NCI-H146 treated with DMSO at 0.1 percent for 48 hours (cell line): ENCODE data around the gene PPM1H.

Experiments
- DNase-seq: peaks from one replicate; lab custom pipeline; 2025; ENCODE audit not compliant: unreplicated experiment; lab: John Stamatoyannopoulos, UW

PPM1H gene

GRCh38 chr12:62625228-62625627, 309.7 kb downstream of the PPM1H start:
- DNase-seq, result no peak

GRCh38 chr12:62622177-62622576, 312.8 kb downstream of the PPM1H start:
- no peak for DNase-seq

GRCh38 chr12:62621101-62621638, 313.8 kb downstream of the PPM1H start:
- peak; percentile 94 for DNase-seq

- no peak for DNase-seq
Measured at GRCh38 chr12:62618930-62619329, 316.0 kb downstream of the PPM1H start.

GRCh38 chr12:62618319-62618718, 316.6 kb downstream of the PPM1H start:
- no peak for DNase-seq

GRCh38 chr12:62613081-62613480, 321.9 kb downstream of the PPM1H start:
- DNase-seq, result no peak

- no peak for DNase-seq
Measured at GRCh38 chr12:62606654-62607053, 328.3 kb downstream of the PPM1H start.

GRCh38 chr12:62605981-62606380, 329.0 kb downstream of the PPM1H start:
- no peak for DNase-seq

- no peak for DNase-seq
Measured at GRCh38 chr12:62604871-62605270, 330.1 kb downstream of the PPM1H start.

GRCh38 chr12:62604373-62604772, 330.6 kb downstream of the PPM1H start:
- DNase-seq, result no peak

- no peak for DNase-seq
Measured at GRCh38 chr12:62603811-62604098, 331.2 kb downstream of the PPM1H start.

GRCh38 chr12:62603061-62603810, 331.7 kb downstream of the PPM1H start:
- peak; percentile 78 for DNase-seq

- DNase-seq, result peak; percentile 81
Measured at GRCh38 chr12:62602255-62603060, 332.5 kb downstream of the PPM1H start.

- peak; percentile 28 for DNase-seq
Measured at GRCh38 chr12:62601765-62602164, 333.2 kb downstream of the PPM1H start.

GRCh38 chr12:62599854-62600437, 335.0 kb downstream of the PPM1H start:
- no peak for DNase-seq

GRCh38 chr12:62598846-62599245, 336.1 kb downstream of the PPM1H start:
- DNase-seq, result no peak

- DNase-seq, result no peak
Measured at GRCh38 chr12:62597253-62597652, 337.7 kb downstream of the PPM1H start.
